ENCODE results near the gene ABCA13.
"Not testable (repeated sequence)": the region's sequence is repeated elsewhere in the genome, so short reads cannot be mapped to it uniquely, and the experiment has no call there.

The ABCA13 gene

GRCh38 chr7:48176356-48176893 lies 5.2 kb downstream of the ABCA13 start:
- no peak for DNase-seq (ENCODE audit: low spot score)

- no peak for DNase-seq (ENCODE audit: low spot score)
Measured at GRCh38 chr7:48177271-48177670, 6.0 kb downstream of the ABCA13 start.

- DNase-seq (ENCODE audit: low spot score) = no peak
Measured at GRCh38 chr7:48179496-48180030, 8.3 kb downstream of the ABCA13 start.

- DNase-seq (ENCODE audit: low spot score) = no peak
Measured at GRCh38 chr7:48180981-48181380, 9.7 kb downstream of the ABCA13 start.

GRCh38 chr7:48182718-48183369 lies 11.6 kb downstream of the ABCA13 start:
- DNase-seq (ENCODE audit: low spot score) = no peak

GRCh38 chr7:48183370-48183743 lies 12.1 kb downstream of the ABCA13 start:
- DNase-seq (ENCODE audit: low spot score) = no peak

- no peak for DNase-seq (ENCODE audit: low spot score)
Measured at GRCh38 chr7:48183965-48184364, 12.7 kb downstream of the ABCA13 start.

GRCh38 chr7:48188776-48189520 lies 17.7 kb downstream of the ABCA13 start:
- no peak for DNase-seq (ENCODE audit: low spot score)

GRCh38 chr7:48192996-48193395 lies 21.7 kb downstream of the ABCA13 start:
- peak; percentile 31 for DNase-seq (ENCODE audit: low spot score)

GRCh38 chr7:48193421-48193820 lies 22.2 kb downstream of the ABCA13 start:
- DNase-seq (ENCODE audit: low spot score) = no peak

GRCh38 chr7:48200946-48201589 lies 29.8 kb downstream of the ABCA13 start:
- DNase-seq (ENCODE audit: low spot score) = not testable (repeated sequence)

GRCh38 chr7:48202916-48203315 lies 31.7 kb downstream of the ABCA13 start:
- not testable (repeated sequence) for DNase-seq (ENCODE audit: low spot score)

GRCh38 chr7:48207155-48207675 lies 36.0 kb downstream of the ABCA13 start:
- DNase-seq (ENCODE audit: low spot score) = no peak

GRCh38 chr7:48209004-48209600 lies 37.8 kb downstream of the ABCA13 start:
- no peak for DNase-seq (ENCODE audit: low spot score)

GRCh38 chr7:48213226-48213625 lies 42.0 kb downstream of the ABCA13 start:
- DNase-seq (ENCODE audit: low spot score) = no peak

GRCh38 chr7:48217266-48217665 lies 46.0 kb downstream of the ABCA13 start:
- no peak for DNase-seq (ENCODE audit: low spot score)

GRCh38 chr7:48217753-48218152 lies 46.5 kb downstream of the ABCA13 start:
- DNase-seq (ENCODE audit: low spot score) = no peak

GRCh38 chr7:48224042-48224441 lies 52.8 kb downstream of the ABCA13 start:
- no peak for DNase-seq (ENCODE audit: low spot score)

GRCh38 chr7:48225101-48225500 lies 53.8 kb downstream of the ABCA13 start:
- DNase-seq (ENCODE audit: low spot score) = no peak

GRCh38 chr7:48237354-48237753 lies 66.1 kb downstream of the ABCA13 start:
- DNase-seq (ENCODE audit: low spot score) = no peak

GRCh38 chr7:48242846-48243245 lies 71.6 kb downstream of the ABCA13 start:
- no peak for DNase-seq (ENCODE audit: low spot score)

- DNase-seq (ENCODE audit: low spot score) = no peak
Measured at GRCh38 chr7:48244864-48245271, 73.6 kb downstream of the ABCA13 start.

Data from activated CD4-positive, alpha-beta T cell treated with anti-CD3 and anti-CD28 coated beads, Interleukin-2, Interleukin-4, amounts not matched to agents 100 ng/mL and 50 ng/mL, durations not matched to agents 16 hours and 8 hours (primary cell).